GM12878 (cell line): ENCODE measurements around the gene MAN2A1. TPM values are rescaled to one million over a fixed set of nuclear protein-coding genes. Genes with fewer than 3 reads are reported as not detected.

ENCODE experiments used
- CHD2 ChIP-seq: IDR thresholded peaks from 2 replicates; pipeline ENCODE4 v1.6.1; 2011; ENCODE audit warnings: low read depth, low read length, improper control_type of control experiment, borderline replicate concordance
- EGR1 ChIP-seq, 2 experiments: IDR thresholded peaks; 1 replicate in 1 of 2; 2 replicates in 1 of 2; pipeline ENCODE4 v1.6.1; 2011 to 2012; ENCODE audit warnings: low read depth in 2 of 2, low read length in 2 of 2, borderline replicate concordance in 1 of 2, mild to moderate bottlenecking in 1 of 2, moderate library complexity in 1 of 2
- EZH2 ChIP-seq: IDR thresholded peaks from 2 replicates; pipeline ENCODE4 v1.6.1; 2012; ENCODE audit warnings: low read depth, mild to moderate bottlenecking, control low read depth, inconsistent platforms, low read length, borderline replicate concordance; ENCODE audit not compliant: control insufficient read depth
- FOXM1 ChIP-seq: IDR thresholded peaks from 2 replicates; pipeline ENCODE4 v1.6.1; 2012; ENCODE audit warnings: low read depth, mild to moderate bottlenecking, inconsistent platforms, low read length, moderate library complexity
- GABPA ChIP-seq: IDR thresholded peaks from 2 replicates; pipeline ENCODE4 v1.6.1; 2014; ENCODE audit warnings: antibody characterized with exemption, low read depth, mild to moderate bottlenecking, inconsistent platforms
- HDAC6 ChIP-seq: fragments of 200-600 bp; sonication (generic); IDR thresholded peaks from one replicate; pipeline ENCODE4 v1.8.0; 2017; ENCODE audit warnings: antibody characterized with exemption; ENCODE audit not compliant: unreplicated experiment
- HDGF ChIP-seq: fragments of 450-650 bp; IDR thresholded peaks from 2 replicates; pipeline ENCODE4 v1.6.1; 2016; ENCODE audit warnings: antibody characterized with exemption
- MTA3 ChIP-seq: IDR thresholded peaks from 2 replicates; pipeline ENCODE4 v1.6.1; 2012; ENCODE audit warnings: low read length, inconsistent platforms, borderline replicate concordance
- MYB ChIP-seq: fragments of 150-350 bp; IDR thresholded peaks from 2 replicates; pipeline ENCODE4 v1.6.1; 2014; ENCODE audit warnings: mild to moderate bottlenecking, low read depth, low read length, borderline replicate concordance
- NR2C1 ChIP-seq: fragments of 450-650 bp; IDR thresholded peaks from 2 replicates; pipeline ENCODE4 v1.6.1; 2017; ENCODE audit warnings: antibody characterized with exemption, mild to moderate bottlenecking, moderate library complexity
- NR2C2 ChIP-seq: IDR thresholded peaks from 2 replicates; pipeline ENCODE4 v1.6.1; 2011; ENCODE audit warnings: borderline replicate concordance, low read depth; ENCODE audit not compliant: control insufficient read depth, insufficient read length
- RBBP5 ChIP-seq: fragments of 200-600 bp; sonication (generic); conservative IDR thresholded peaks from 2 replicates; pipeline ENCODE4 v1.6.1; 2016
- RCOR1 ChIP-seq: conservative IDR thresholded peaks from 2 replicates; pipeline ENCODE4 v1.6.1; 2012; ENCODE audit warnings: low read depth, low read length, improper control_type of control experiment
- SIX5 ChIP-seq: IDR thresholded peaks from 2 replicates; pipeline ENCODE4 v1.6.1; 2011; ENCODE audit warnings: mild to moderate bottlenecking, low read depth, low read length, moderate library complexity; ENCODE audit not compliant: severe bottlenecking
- SMARCA5 ChIP-seq: fragments of 450-650 bp; IDR thresholded peaks from 2 replicates; pipeline ENCODE4 v1.6.1; 2017; ENCODE audit warnings: mild to moderate bottlenecking
- SMC3 ChIP-seq: IDR thresholded peaks from 2 replicates; pipeline ENCODE4 v1.6.1; 2011; ENCODE audit warnings: low read length, improper control_type of control experiment, borderline replicate concordance
- SREBF2 ChIP-seq: IDR thresholded peaks from 2 replicates; pipeline ENCODE4 v1.6.1; 2012; ENCODE audit warnings: mild to moderate bottlenecking, low read length
- ZNF24 ChIP-seq: fragments of 450-650 bp; IDR thresholded peaks from 2 replicates; pipeline ENCODE4 v1.6.1; 2017; ENCODE audit warnings: antibody characterized with exemption, mild to moderate bottlenecking
- ZSCAN29 ChIP-seq: fragments of 450-650 bp; IDR thresholded peaks from 2 replicates; pipeline ENCODE4 v1.6.1; 2017; ENCODE audit warnings: mild to moderate bottlenecking, moderate library complexity
- polyA plus RNA-seq, 11 experiments: library from polyadenylated mRNA; depleted of rRNA in 4 of 11; unstranded in 6 of 11; stranded (reverse) in 5 of 11; fragments of >200 nt; fragmentation: Nextera tagmentation in 4 of 11; fragmentation: Illumina TruSeq in 1 of 11; extraction: Ambion mirVana in 4 of 11; extraction: Trizol in 1 of 11; gene quantifications; 1 replicate in 1 of 11; 2 replicates in 10 of 11; pipeline versions ENCODE4 v1.2.1 to v1.2.3, GENCODE V29; 2011 to 2016; ENCODE audit warnings: inconsistent platforms in 2 of 11, missing spikeins in 2 of 11, low read depth in 1 of 11
- total RNA-seq, 4 experiments: library from RNA; depleted of rRNA in 3 of 4; stranded (reverse); fragments of >200 nt in 3 of 4; fragmentation: Illumina TruSeq in 1 of 4; extraction: Trizol in 1 of 4; gene quantifications; 2 replicates each; pipeline versions ENCODE4 v1.2.1 to v1.2.3, GENCODE V29; 2013 to 2021
- TF ChIP-seq, protein P1 (sequence below): fragments of 450-650 bp; IDR thresholded peaks from 2 replicates; pipeline ENCODE4 v1.6.1; 2018; ENCODE audit warnings: borderline replicate concordance, mild to moderate bottlenecking; ENCODE audit not compliant: partially characterized antibody
- TF ChIP-seq, protein P2 (sequence below): fragments of 450-650 bp; formaldehyde crosslinking; IDR thresholded peaks from 2 replicates; pipeline ENCODE4 v1.4.0; 2022; ENCODE audit warnings: mild to moderate bottlenecking, moderate library complexity
- TF ChIP-seq, protein P3 (sequence below): fragments of 450-650 bp; formaldehyde crosslinking; IDR thresholded peaks from 2 replicates; pipeline ENCODE4 v1.5.0; 2022; ENCODE audit warnings: mild to moderate bottlenecking, missing genetic modification characterization

The MAN2A1 gene
- total and polyA plus RNA-seq, 10 of the 15 experiments (the other 5 are each of a cell fraction or from before 2014, with no cell fraction given) = 4.2 to 27.9 (median 10.5) TPM

DNA sequence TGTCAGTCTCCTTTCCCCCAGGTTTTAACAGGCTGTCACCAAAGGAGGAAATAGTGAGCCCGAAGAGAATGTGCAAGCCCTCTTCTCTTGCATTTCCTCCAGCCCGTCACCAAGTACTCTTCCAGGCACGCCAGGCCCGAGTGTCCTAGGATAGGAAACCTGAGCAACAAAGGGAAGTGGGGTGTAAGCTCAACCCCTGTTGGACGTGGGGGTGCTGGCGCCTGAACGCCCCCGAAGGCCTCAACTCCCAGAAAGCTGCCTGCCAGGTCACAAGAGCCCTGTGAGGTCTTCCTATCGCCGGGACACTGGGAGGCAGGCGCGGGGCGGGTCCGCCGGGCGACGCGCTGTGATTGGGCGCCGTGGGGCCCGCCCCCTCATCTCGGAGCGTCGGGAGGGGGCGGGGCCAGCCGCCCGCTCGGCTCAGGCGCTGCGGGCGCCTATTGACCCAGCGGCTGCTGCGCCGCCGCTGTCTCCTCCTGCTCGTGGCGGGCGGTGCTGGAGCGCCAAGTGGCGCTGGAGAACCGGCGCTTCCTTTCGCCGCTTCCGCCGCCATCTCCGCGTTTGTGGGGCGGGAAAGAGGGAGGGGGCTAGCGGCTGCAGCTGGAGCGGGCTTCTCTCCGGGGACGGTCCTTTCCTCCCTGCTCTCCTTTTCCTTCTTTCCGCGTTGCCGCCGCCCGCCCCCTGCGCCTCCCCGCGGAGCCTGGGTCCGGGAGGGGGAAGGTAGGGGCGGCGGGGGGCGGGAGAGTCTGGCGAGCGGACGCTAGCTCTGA lies 572 bp upstream of the MAN2A1 start (continued):
- TF ChIP-seq, protein P1, sequence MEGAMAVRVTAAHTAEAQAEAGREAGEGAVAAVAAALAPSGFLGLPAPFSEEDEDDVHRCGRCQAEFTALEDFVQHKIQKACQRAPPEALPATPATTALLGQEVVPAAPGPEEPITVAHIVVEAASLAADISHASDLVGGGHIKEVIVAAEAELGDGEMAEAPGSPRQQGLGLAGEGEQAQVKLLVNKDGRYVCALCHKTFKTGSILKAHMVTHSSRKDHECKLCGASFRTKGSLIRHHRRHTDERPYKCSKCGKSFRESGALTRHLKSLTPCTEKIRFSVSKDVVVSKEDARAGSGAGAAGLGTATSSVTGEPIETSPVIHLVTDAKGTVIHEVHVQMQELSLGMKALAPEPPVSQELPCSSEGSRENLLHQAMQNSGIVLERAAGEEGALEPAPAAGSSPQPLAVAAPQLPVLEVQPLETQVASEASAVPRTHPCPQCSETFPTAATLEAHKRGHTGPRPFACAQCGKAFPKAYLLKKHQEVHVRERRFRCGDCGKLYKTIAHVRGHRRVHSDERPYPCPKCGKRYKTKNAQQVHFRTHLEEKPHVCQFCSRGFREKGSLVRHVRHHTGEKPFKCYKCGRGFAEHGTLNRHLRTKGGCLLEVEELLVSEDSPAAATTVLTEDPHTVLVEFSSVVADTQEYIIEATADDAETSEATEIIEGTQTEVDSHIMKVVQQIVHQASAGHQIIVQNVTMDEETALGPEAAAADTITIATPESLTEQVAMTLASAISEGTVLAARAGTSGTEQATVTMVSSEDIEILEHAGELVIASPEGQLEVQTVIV = no peak
- TF ChIP-seq RCOR1 (0 out of 2 replicates have a peak, but pooled peaks have one; percentile 29), SMC3 (no peak), NR2C1 (no peak), NR2C2 (no peak), ZNF24 (no peak), HDAC6 (no peak), FOXM1 (no peak), CHD2 (peak; percentile 59; the same call in 1 of the 2 replicates), MTA3 (no peak), MYB (no peak), SMARCA5 (no peak), RBBP5 (no peak), HDGF (no peak), EGR1 (IDR thresholded peaks at IDR 0.05; ENCODE audit: borderline replicate concordance in 1 of 2, low read depth in 2 of 2, low read length in 2 of 2) (peak in 1 of 2 experiments; percentile 69; a peak in 2 of 3 replicates), SREBF2 (no peak), EZH2 (no peak), GABPA (no peak), ZSCAN29 (no peak), SIX5 (no peak)
- TF ChIP-seq, protein P2, sequence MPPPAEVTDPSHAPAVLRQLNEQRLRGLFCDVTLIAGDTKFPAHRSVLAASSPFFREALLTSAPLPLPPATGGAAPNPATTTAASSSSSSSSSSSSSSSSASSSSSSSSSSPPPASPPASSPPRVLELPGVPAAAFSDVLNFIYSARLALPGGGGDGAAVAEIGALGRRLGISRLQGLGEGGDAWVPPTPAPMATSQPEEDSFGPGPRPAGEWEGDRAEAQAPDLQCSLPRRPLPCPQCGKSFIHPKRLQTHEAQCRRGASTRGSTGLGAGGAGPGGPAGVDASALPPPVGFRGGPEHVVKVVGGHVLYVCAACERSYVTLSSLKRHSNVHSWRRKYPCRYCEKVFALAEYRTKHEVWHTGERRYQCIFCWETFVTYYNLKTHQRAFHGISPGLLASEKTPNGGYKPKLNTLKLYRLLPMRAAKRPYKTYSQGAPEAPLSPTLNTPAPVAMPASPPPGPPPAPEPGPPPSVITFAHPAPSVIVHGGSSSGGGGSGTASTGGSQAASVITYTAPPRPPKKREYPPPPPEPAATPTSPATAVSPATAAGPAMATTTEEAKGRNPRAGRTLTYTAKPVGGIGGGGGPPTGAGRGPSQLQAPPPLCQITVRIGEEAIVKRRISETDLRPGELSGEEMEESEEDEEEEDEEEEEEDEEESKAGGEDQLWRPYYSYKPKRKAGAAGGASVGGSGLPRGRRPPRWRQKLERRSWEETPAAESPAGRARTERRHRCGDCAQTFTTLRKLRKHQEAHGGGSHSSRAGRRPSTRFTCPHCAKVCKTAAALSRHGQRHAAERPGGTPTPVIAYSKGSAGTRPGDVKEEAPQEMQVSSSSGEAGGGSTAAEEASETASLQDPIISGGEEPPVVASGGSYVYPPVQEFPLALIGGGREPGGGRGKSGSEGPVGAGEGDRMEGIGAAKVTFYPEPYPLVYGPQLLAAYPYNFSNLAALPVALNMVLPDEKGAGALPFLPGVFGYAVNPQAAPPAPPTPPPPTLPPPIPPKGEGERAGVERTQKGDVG (CRISPR knock-in tag) = no peak
- TF ChIP-seq, protein P3, sequence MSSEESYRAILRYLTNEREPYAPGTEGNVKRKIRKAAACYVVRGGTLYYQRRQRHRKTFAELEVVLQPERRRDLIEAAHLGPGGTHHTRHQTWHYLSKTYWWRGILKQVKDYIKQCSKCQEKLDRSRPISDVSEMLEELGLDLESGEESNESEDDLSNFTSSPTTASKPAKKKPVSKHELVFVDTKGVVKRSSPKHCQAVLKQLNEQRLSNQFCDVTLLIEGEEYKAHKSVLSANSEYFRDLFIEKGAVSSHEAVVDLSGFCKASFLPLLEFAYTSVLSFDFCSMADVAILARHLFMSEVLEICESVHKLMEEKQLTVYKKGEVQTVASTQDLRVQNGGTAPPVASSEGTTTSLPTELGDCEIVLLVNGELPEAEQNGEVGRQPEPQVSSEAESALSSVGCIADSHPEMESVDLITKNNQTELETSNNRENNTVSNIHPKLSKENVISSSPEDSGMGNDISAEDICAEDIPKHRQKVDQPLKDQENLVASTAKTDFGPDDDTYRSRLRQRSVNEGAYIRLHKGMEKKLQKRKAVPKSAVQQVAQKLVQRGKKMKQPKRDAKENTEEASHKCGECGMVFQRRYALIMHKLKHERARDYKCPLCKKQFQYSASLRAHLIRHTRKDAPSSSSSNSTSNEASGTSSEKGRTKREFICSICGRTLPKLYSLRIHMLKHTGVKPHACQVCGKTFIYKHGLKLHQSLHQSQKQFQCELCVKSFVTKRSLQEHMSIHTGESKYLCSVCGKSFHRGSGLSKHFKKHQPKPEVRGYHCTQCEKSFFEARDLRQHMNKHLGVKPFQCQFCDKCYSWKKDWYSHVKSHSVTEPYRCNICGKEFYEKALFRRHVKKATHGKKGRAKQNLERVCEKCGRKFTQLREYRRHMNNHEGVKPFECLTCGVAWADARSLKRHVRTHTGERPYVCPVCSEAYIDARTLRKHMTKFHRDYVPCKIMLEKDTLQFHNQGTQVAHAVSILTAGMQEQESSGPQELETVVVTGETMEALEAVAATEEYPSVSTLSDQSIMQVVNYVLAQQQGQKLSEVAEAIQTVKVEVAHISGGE (CRISPR knock-in tag) = no peak
